A673 (cell line): Measurements from ENCODE around the gene SLC1A7. TPM values are rescaled to one million over a fixed set of nuclear protein-coding genes. Genes with fewer than 3 reads are reported as not detected.

Experiments
- BruUV-seq: library from RNA; stranded (reverse); fragments of 400-500 nt; replicated peaks from 2 replicates; lab custom pipeline; 2021; lab: Mats Ljungman, UMichigan
- CTCF ChIA-PET: fragments of 300-600 bp; sonication (Branson Sonifier 250); formaldehyde crosslinking; loops from one replicate; lab custom pipeline; 2022; ENCODE audit warnings: antibody characterized with exemption; lab: Charles Lee
- POLR2A ChIA-PET: fragments of 300-600 bp; sonication (Branson Sonifier 250); formaldehyde crosslinking; loops from one replicate; lab custom pipeline; 2022; ENCODE audit warnings: antibody characterized with exemption; ENCODE audit not compliant: low non-redundant PET; lab: Charles Lee
- DNase-seq: peaks from one replicate; pipeline ENCODE4 v3.0.0-alpha.2; 2015; ENCODE audit warnings: low spot score
- H3K27ac ChIP-seq: fragments of 200-600 bp; sonication (generic); 2 replicates; pipeline ENCODE4 v1.5.1; 2016; ENCODE audit warnings: mixed run types, low read depth, mild to moderate bottlenecking, mixed read lengths, antibody characterized with exemption, low read length; ENCODE audit not compliant: poor library complexity, severe bottlenecking
- H3K27me3 ChIP-seq: fragments of 200-600 bp; sonication (generic); replicated peaks from 2 replicates; pipeline ENCODE4 v1.6.1; 2017; ENCODE audit warnings: mixed run types, low read depth, mild to moderate bottlenecking, mixed read lengths, antibody characterized with exemption, low read length; ENCODE audit not compliant: insufficient read depth, poor library complexity
- H3K36me3 ChIP-seq: fragments of 200-600 bp; sonication (generic); 2 replicates; pipeline ENCODE4 v1.6.1; 2016; ENCODE audit warnings: mixed run types, mild to moderate bottlenecking, mixed read lengths, antibody characterized with exemption, low read length; ENCODE audit not compliant: insufficient read depth, poor library complexity, severe bottlenecking
- H3K4me1 ChIP-seq: fragments of 200-600 bp; sonication (generic); 2 replicates; pipeline ENCODE4 v1.6.1; 2017; ENCODE audit warnings: mixed run types, mild to moderate bottlenecking, mixed read lengths, antibody characterized with exemption, low read length; ENCODE audit not compliant: insufficient read depth, poor library complexity, severe bottlenecking
- H3K4me3 ChIP-seq: fragments of 200-600 bp; sonication (generic); 2 replicates; pipeline ENCODE4 v1.5.1; 2016; ENCODE audit warnings: low read depth, mixed run types, mild to moderate bottlenecking, mixed read lengths, low read length; ENCODE audit not compliant: poor library complexity, severe bottlenecking
- H3K9me3 ChIP-seq: fragments of 200-600 bp; sonication (generic); 2 replicates; pipeline ENCODE4 v1.6.1; 2016; ENCODE audit warnings: mixed run types, low read depth, mild to moderate bottlenecking, mixed read lengths, antibody characterized with exemption, low read length; ENCODE audit not compliant: poor library complexity, severe bottlenecking
- EZH2 ChIP-seq: fragments of 200-600 bp; sonication (generic); IDR thresholded peaks from 2 replicates; pipeline ENCODE4 v1.6.1; 2017; ENCODE audit warnings: borderline replicate concordance, low read depth, mild to moderate bottlenecking, mixed read lengths, antibody characterized with exemption, low read length; ENCODE audit not compliant: poor library complexity, severe bottlenecking
- intact Hi-C: fragments of 100-400 bp; cut with micrococcal nuclease; formaldehyde crosslinking; loops from one replicate; pipeline ENCODE4 v1.10.0; 2022; ENCODE audit not compliant: unreplicated experiment
- total RNA-seq: library from RNA; stranded (reverse); gene quantifications from 2 replicates; pipeline ENCODE4 v1.2.3, GENCODE V29; 2021
- TF ChIP-seq, protein P1 (sequence below): fragments of 300-800, 200-600 bp; sonication (generic); conservative IDR thresholded peaks from 2 replicates; pipeline ENCODE4 v1.5.1; 2017; ENCODE audit warnings: low read depth, mild to moderate bottlenecking, antibody characterized with exemption, low read length, moderate library complexity, mixed read lengths

Gene SLC1A7
- total RNA-seq, 1 experiment from 2014 or later = not detected

DNA sequence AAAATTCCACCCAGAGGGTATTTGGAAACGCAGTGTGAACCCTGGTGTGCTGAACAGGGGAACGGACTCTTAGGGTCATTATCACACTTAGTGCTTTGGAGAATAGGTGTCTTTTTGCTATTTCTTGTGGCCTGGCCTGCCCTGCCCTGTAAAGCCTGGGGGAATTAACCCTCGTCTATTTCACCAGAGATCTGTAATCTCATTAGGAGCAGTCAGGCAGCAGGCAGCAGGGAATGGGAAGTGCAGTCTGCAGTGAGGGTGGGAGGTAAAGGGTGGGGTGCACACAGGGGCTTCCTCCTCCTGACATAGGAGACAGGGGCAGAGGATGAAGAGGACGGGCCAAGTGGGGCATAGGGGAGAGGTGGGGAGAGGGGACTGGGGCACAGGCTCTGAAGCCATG, 1.1 kb upstream of the SLC1A7 start:
- Histone ChIP-seq H3K9me3 (no peaks in the 10 kb centered on the region), H3K27ac (no peak overlapping the region), H3K4me3 (no peak overlapping the region), H3K36me3 (no peaks in the 10 kb centered on the region), H3K4me1 (peaks cover 25% of the 10 kb centered on the region), H3K27me3 (no peaks in the 10 kb centered on the region)
- ChIA-PET POLR2A (no interaction called here), CTCF (no interaction called here)
- BruUV-seq = no TSS peak
- intact Hi-C loops = no loop called here
- no peak for TF ChIP-seq EZH2
- TF ChIP-seq, protein P1, sequence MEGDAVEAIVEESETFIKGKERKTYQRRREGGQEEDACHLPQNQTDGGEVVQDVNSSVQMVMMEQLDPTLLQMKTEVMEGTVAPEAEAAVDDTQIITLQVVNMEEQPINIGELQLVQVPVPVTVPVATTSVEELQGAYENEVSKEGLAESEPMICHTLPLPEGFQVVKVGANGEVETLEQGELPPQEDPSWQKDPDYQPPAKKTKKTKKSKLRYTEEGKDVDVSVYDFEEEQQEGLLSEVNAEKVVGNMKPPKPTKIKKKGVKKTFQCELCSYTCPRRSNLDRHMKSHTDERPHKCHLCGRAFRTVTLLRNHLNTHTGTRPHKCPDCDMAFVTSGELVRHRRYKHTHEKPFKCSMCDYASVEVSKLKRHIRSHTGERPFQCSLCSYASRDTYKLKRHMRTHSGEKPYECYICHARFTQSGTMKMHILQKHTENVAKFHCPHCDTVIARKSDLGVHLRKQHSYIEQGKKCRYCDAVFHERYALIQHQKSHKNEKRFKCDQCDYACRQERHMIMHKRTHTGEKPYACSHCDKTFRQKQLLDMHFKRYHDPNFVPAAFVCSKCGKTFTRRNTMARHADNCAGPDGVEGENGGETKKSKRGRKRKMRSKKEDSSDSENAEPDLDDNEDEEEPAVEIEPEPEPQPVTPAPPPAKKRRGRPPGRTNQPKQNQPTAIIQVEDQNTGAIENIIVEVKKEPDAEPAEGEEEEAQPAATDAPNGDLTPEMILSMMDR = no peak
- no peak for DNase-seq

DNA sequence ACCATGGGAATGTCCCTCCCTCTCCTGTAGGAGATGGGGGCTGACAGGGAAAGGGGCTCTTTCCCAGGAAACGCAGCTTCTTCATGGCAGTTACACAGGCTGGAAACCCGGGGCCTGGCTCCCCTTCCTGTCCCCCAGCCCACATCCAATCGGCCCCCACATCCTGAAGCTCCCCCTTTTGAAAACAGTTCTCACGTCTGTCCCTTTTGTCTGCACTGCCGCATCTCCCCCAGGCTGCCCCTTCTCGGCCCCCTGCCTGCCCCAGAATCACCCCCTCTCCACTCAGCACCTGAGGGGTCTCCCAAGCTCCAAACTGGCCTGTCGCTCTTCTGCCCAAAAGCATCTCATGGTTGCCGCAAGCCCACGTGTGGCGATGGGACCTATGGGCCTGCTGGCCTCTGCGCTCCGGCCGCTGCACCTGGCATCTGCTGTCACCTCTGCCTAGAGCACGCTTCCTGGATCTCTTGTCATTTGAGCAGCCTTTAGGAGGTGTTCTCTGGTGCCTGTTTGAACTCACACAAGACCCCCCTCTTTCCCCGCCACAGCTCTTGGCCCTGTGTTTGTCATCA, 867 bp downstream of the SLC1A7 start:
- no peak overlapping the region for H3K27ac ChIP-seq
- H3K4me3 ChIP-seq = no peak overlapping the region
- no peaks in the 10 kb centered on the region for H3K27me3 ChIP-seq
- no TSS peak for BruUV-seq
- no peak for TF ChIP-seq EZH2
- TF ChIP-seq, protein P1 = no peak
- H3K4me1 ChIP-seq = peaks cover 13% of the 10 kb centered on the region
- H3K36me3 ChIP-seq = no peaks in the 10 kb centered on the region
- DNase-seq = no peak
- POLR2A ChIA-PET = no interaction called here
- intact Hi-C loops = no loop called here
- CTCF ChIA-PET = no interaction called here
- H3K9me3 ChIP-seq = peaks cover 11% of the 10 kb centered on the region

DNA sequence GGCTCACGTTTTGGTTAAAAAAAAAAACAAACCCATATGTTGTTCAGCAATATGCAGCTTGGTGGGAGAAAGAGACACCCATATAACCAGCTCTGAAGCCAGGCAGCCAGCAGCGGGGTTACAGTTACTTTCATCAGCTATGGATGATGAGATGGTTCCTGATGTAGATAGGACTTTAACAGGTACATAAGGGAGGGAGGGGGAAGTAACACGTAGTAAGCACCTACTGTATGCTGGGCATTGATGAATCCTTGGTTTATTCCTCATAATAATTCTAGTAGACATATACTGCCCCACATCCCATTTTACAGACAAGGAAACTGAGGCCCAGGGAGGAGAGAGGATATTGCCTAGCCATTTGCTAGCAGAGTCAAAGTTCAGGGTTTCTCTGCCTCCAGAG, 2.0 kb downstream of the SLC1A7 start:
- CTCF ChIA-PET = no interaction called here
- no peak overlapping the region for H3K4me3 ChIP-seq
- intact Hi-C loops = no loop called here
- POLR2A ChIA-PET = no interaction called here
- no TSS peak for BruUV-seq
- no peaks in the 10 kb centered on the region for H3K27me3 ChIP-seq
- H3K4me1 ChIP-seq = peaks cover 2% of the 10 kb centered on the region
- DNase-seq = no peak
- H3K27ac ChIP-seq = no peak overlapping the region
- TF ChIP-seq EZH2 = no peak
- TF ChIP-seq, protein P1 = no peak
- H3K9me3 ChIP-seq = peaks cover 11% of the 10 kb centered on the region
- no peaks in the 10 kb centered on the region for H3K36me3 ChIP-seq
